Esophagus squamous epithelium (tissue), 5 donors: ENCODE results near the gene BFSP2. TPM values are rescaled to one million over a fixed set of nuclear protein-coding genes. Genes with fewer than 3 reads are reported as not detected.

Experiments
- DNase-seq: peaks from one replicate; lab custom pipeline; 2025; lab: John Stamatoyannopoulos, UW
- H3K27ac ChIP-seq, 4 donors: fragments of 200-600 bp; sonication (generic); one replicate each; pipeline ENCODE4 v1.5.1; 2016 to 2019; ENCODE audit warnings: mild to moderate bottlenecking in 1 of 4
- H3K27me3 ChIP-seq, 4 donors: fragments of 200-600 bp; sonication (generic); 1 replicate in 3 of 4; 2 replicates in 1 of 4; pipeline versions ENCODE4 v1.5.1 to v1.6.0; 2017 to 2021; ENCODE audit warnings: antibody characterized with exemption in 1 of 4
- H3K36me3 ChIP-seq, 3 donors: fragments of 200-600 bp; sonication (generic); one replicate each; pipeline ENCODE4 v1.5.1; 2016 to 2019
- H3K4me1 ChIP-seq, 3 donors: fragments of 200-600 bp; sonication (generic); one replicate each; pipeline ENCODE4 v1.5.1; 2017 to 2019
- H3K4me3 ChIP-seq, 4 donors: fragments of 200-600 bp; sonication (generic); 1 replicate in 3 of 4; 2 replicates in 1 of 4; pipeline ENCODE4 v1.5.1; 2016 to 2019; ENCODE audit warnings: mild to moderate bottlenecking in 2 of 4, moderate library complexity in 1 of 4
- H3K9me3 ChIP-seq, 3 donors: fragments of 200-600 bp; sonication (generic); one replicate each; pipeline ENCODE4 v1.5.1; 2016 to 2019
- CTCF ChIP-seq, 6 experiments: fragments of 450-650 bp in 4 of 6; fragments of 200-600 bp in 2 of 6; sonication (generic) in 2 of 6; IDR thresholded peaks; one replicate each; pipeline ENCODE4 v1.5.1; 2016 to 2019; ENCODE audit warnings: antibody characterized with exemption in 6 of 6, mild to moderate bottlenecking in 4 of 6, moderate library complexity in 4 of 6
- POLR2A ChIP-seq, 4 donors: fragments of 450-650 bp; IDR thresholded peaks; one replicate each; pipeline ENCODE4 v1.6.1; 2017; ENCODE audit warnings: antibody characterized with exemption in 4 of 4, mild to moderate bottlenecking in 4 of 4, moderate library complexity in 3 of 4
- WGBS, 2 donors: methylation state at CpG; one replicate each; pipeline ENCODE4 v1.1.5; 2018; 5-methylcytosine and 5-hydroxymethylcytosine counted together
- intact Hi-C: fragments of 100-400 bp; cut with DNase I; formaldehyde crosslinking; loops from one replicate; pipeline ENCODE4 v1.15.0; 2022
- total RNA-seq, 4 donors: library from RNA; depleted of rRNA; stranded (reverse); fragments of >200 nt; gene quantifications; one replicate each; pipeline ENCODE4 v1.1.0, GENCODE V29; 2016
- donor health status: DM: yes; HTN: yes; CAD: no.

Gene BFSP2
- total RNA-seq, 4 donors from 2014 or later, result not detected

GRCh38 chr3:133381346-133382109 is 18.3 kb upstream of the BFSP2 start:
- TF ChIP-seq CTCF (IDR thresholded peaks at IDR 0.05), result no peak
- TF ChIP-seq POLR2A (IDR thresholded peaks at IDR 0.05), result no peak
- no peaks in the 10 kb centered on the region for H3K27me3 ChIP-seq
- WGBS, 2 donors, result 56 to 70% methylated on average over 4 of the region's 4 CpGs
- H3K36me3 ChIP-seq, result no peaks in the 10 kb centered on the region
- H3K4me3 ChIP-seq, result no peak overlapping the region
- intact Hi-C loops, result loop anchor here (10.0 kb wide), 1 partner anchor 337 kb away; no protein-coding TSS in a partner anchor
- no peaks in the 10 kb centered on the region for H3K9me3 ChIP-seq
- peaks cover 0 to 18% (median 4%) of the 10 kb centered on the region in 3 donors for H3K4me1 ChIP-seq
- no peak overlapping the region for H3K27ac ChIP-seq
- no peak for DNase-seq

- TF ChIP-seq CTCF (IDR thresholded peaks at IDR 0.05), result no peak
- TF ChIP-seq POLR2A (IDR thresholded peaks at IDR 0.05), result no peak
- intact Hi-C loops, result loop anchor here (10.0 kb wide), 1 partner anchor 338 kb away; no protein-coding TSS in a partner anchor
- no peak for DNase-seq
- Histone ChIP-seq H3K27ac (no peak overlapping the region), H3K36me3 (no peaks in the 10 kb centered on the region), H3K9me3 (no peaks in the 10 kb centered on the region), H3K4me3 (no peak overlapping the region), H3K27me3 (no peaks in the 10 kb centered on the region), H3K4me1 (peaks cover 0 to 18% (median 4%) of the 10 kb centered on the region in 3 donors)
- 57 to 67% methylated on average over 2 to 3 of the region's 3 CpGs for WGBS, 2 donors
Observed at GRCh38 chr3:133383175-133383574, 16.7 kb upstream of the BFSP2 start.

GRCh38 chr3:133383741-133384140 is 16.1 kb upstream of the BFSP2 start:
- no peaks in the 10 kb centered on the region for H3K36me3 ChIP-seq
- no peak for DNase-seq
- no peaks in the 10 kb centered on the region for H3K27me3 ChIP-seq
- TF ChIP-seq POLR2A (IDR thresholded peaks at IDR 0.05) (no peak), CTCF (IDR thresholded peaks at IDR 0.05) (no peak)
- H3K4me1 ChIP-seq, result peaks cover 0 to 18% (median 4%) of the 10 kb centered on the region in 3 donors
- intact Hi-C loops, result loop anchor here (10.0 kb wide), 1 partner anchor 339 kb away; no protein-coding TSS in a partner anchor
- H3K9me3 ChIP-seq, result no peaks in the 10 kb centered on the region
- no peak overlapping the region for H3K4me3 ChIP-seq
- WGBS, 2 donors, result 85 to 87% methylated on average over 5 of the region's 5 CpGs
- no peak overlapping the region for H3K27ac ChIP-seq

- WGBS, 2 donors, result 2% methylated on average over 9 of the region's 13 CpGs; no CpG with 5 or more reads in 1 of the 2 donors
- no peak overlapping the region for H3K27ac ChIP-seq
- TF ChIP-seq CTCF (IDR thresholded peaks at IDR 0.05), result peak in 5 of 6 experiments; percentile 60 to 71 (median 67)
- TF ChIP-seq POLR2A (IDR thresholded peaks at IDR 0.05), result no peak
- intact Hi-C loops, result loop anchor here (10.0 kb wide), 1 partner anchor 340 kb away; no protein-coding TSS in a partner anchor
- H3K4me1 ChIP-seq, result peaks cover 0 to 18% (median 4%) of the 10 kb centered on the region in 3 donors
- no peaks in the 10 kb centered on the region for H3K27me3 ChIP-seq
- DNase-seq, result no peak
- H3K36me3 ChIP-seq, result no peaks in the 10 kb centered on the region
- no peak overlapping the region for H3K4me3 ChIP-seq
- no peaks in the 10 kb centered on the region for H3K9me3 ChIP-seq
Observed at GRCh38 chr3:133384331-133385027, 15.4 kb upstream of the BFSP2 start.

GRCh38 chr3:133386876-133387275 is 13.0 kb upstream of the BFSP2 start:
- H3K36me3 ChIP-seq, result no peaks in the 10 kb centered on the region
- intact Hi-C loops, result loop anchor here (10.0 kb wide), 1 partner anchor 342 kb away; no protein-coding TSS in a partner anchor
- no peak overlapping the region for H3K4me3 ChIP-seq
- H3K27me3 ChIP-seq, result no peaks in the 10 kb centered on the region
- no peak for TF ChIP-seq POLR2A (IDR thresholded peaks at IDR 0.05)
- TF ChIP-seq CTCF (IDR thresholded peaks at IDR 0.05), result no peak
- no peak overlapping the region for H3K27ac ChIP-seq
- H3K4me1 ChIP-seq, result peaks cover 0 to 18% (median 4%) of the 10 kb centered on the region in 3 donors
- H3K9me3 ChIP-seq, result no peaks in the 10 kb centered on the region
- no peak for DNase-seq
